ENCODE results near the gene SCFD1. TPM values are rescaled to one million over a fixed set of nuclear protein-coding genes. Genes with fewer than 3 reads are reported as not detected.
A peak's percentile ranks its signal among the peaks of the same experiment; 100 is the strongest.

The SCFD1 gene
- total and polyA plus RNA-seq, 4 donors, result 24.6 to 82.1 (median 52.6) TPM

DNA sequence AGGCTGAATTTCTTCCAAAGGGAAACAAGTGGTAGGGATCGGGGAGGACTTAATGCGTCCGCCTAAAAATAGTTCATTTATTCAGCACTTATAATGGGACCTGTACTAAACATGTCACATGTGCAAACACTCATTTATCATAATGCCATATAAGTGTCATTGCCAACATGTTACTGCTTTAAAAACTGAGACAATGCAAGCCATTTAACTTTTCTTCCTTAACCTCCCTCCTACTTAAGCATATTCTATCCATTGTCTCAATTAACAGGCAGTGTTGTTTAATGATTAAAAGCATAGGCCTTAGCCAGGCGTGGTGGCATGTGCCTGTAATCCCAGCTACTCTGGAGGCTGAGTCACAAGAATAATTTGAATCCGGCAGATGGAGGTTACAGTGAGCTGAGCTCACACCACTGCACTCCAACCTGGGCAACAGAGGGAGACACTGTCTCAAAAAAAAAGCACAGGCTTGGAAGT lies 13.5 kb upstream of the SCFD1 start (continued):
- TF ChIP-seq, protein P1, sequence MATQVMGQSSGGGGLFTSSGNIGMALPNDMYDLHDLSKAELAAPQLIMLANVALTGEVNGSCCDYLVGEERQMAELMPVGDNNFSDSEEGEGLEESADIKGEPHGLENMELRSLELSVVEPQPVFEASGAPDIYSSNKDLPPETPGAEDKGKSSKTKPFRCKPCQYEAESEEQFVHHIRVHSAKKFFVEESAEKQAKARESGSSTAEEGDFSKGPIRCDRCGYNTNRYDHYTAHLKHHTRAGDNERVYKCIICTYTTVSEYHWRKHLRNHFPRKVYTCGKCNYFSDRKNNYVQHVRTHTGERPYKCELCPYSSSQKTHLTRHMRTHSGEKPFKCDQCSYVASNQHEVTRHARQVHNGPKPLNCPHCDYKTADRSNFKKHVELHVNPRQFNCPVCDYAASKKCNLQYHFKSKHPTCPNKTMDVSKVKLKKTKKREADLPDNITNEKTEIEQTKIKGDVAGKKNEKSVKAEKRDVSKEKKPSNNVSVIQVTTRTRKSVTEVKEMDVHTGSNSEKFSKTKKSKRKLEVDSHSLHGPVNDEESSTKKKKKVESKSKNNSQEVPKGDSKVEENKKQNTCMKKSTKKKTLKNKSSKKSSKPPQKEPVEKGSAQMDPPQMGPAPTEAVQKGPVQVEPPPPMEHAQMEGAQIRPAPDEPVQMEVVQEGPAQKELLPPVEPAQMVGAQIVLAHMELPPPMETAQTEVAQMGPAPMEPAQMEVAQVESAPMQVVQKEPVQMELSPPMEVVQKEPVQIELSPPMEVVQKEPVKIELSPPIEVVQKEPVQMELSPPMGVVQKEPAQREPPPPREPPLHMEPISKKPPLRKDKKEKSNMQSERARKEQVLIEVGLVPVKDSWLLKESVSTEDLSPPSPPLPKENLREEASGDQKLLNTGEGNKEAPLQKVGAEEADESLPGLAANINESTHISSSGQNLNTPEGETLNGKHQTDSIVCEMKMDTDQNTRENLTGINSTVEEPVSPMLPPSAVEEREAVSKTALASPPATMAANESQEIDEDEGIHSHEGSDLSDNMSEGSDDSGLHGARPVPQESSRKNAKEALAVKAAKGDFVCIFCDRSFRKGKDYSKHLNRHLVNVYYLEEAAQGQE (IDR thresholded peaks at IDR 0.05), result no peak
- no peak for TF ChIP-seq NR2F2 (IDR thresholded peaks at IDR 0.05)
- TF ChIP-seq RXRA (IDR thresholded peaks at IDR 0.05), result no peak

DNA sequence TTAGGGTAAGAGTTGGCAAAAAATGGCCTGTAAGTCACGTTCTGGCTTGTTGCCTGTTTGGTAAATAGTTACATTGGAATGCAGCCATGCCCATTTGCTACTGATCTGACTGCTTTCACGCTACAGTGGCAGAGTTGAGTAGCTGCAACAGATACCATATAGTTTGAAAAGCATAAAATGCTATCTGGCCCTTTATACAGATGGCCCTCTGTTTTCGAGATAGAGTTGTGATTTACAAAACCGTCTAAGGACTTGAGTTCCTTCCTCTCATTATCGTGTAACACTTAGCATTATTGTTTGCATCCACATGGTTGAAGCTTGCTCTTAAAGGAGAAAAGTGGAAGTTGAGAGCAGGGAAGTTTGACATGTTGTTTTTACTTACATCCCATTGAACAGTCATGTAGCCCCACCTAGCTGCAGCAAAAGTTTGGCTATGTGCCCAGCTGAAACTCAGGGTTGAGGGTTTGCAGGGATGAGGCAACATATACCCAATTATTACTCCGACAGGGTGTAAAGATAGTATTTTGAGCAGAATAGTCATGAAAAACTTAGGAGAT lies 11.3 kb upstream of the SCFD1 start:
- H3K27ac ChIP-seq (ENCODE audit: low read depth in 1 of 2, low read length in 2 of 2), result no peak overlapping the region
- H3K27me3 ChIP-seq (ENCODE audit: control insufficient read depth in 4 of 4, insufficient read depth in 4 of 4, low read length in 3 of 4), result no peaks in the 10 kb centered on the region
- DNase-seq (ENCODE audit: low spot score), result no peak
- peaks cover 0 to 3% (median under 1%) of the 10 kb centered on the region in 4 donors for H3K36me3 ChIP-seq (ENCODE audit: control insufficient read depth in 4 of 4, insufficient read depth in 3 of 4, low read depth in 1 of 4, low read length in 3 of 4)
- H3K9me3 ChIP-seq (ENCODE audit: control insufficient read depth in 4 of 4, low read length in 3 of 4), result no peaks in the 10 kb centered on the region
- 36% methylated on average over 6 of the region's 6 CpGs for WGBS
- TF ChIP-seq EGR1 (IDR thresholded peaks at IDR 0.05; ENCODE audit: low read depth in 2 of 2) (no peak), RXRA (IDR thresholded peaks at IDR 0.05) (no peak), RAD21 (IDR thresholded peaks at IDR 0.05) (peak; percentile 33 to 40), FOXA2 (IDR thresholded peaks at IDR 0.05) (peak; percentile 86), GABPA (IDR thresholded peaks at IDR 0.05 in 1 of 2, conservative IDR thresholded peaks at IDR 0.05 in 1 of 2) (no peak), FOXA1 (IDR thresholded peaks at IDR 0.05) (peak; percentile 66), JUND (IDR thresholded peaks at IDR 0.05) (peak in 1 of 2 donors; percentile 3), HNF4G (IDR thresholded peaks at IDR 0.05) (no peak), NR2F2 (IDR thresholded peaks at IDR 0.05) (no peak), TAF1 (conservative IDR thresholded peaks at IDR 0.05) (no peak), HNF4A (conservative IDR thresholded peaks at IDR 0.05) (no peak), SP1 (IDR thresholded peaks at IDR 0.05) (no peak), YY1 (IDR thresholded peaks at IDR 0.05) (peak; percentile 40)
- TF ChIP-seq, protein P2, sequence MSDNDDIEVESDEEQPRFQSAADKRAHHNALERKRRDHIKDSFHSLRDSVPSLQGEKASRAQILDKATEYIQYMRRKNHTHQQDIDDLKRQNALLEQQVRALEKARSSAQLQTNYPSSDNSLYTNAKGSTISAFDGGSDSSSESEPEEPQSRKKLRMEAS (IDR thresholded peaks at IDR 0.05), result no peak
- TF ChIP-seq, protein P1 (IDR thresholded peaks at IDR 0.05), result no peak
- TF ChIP-seq, protein P3, sequence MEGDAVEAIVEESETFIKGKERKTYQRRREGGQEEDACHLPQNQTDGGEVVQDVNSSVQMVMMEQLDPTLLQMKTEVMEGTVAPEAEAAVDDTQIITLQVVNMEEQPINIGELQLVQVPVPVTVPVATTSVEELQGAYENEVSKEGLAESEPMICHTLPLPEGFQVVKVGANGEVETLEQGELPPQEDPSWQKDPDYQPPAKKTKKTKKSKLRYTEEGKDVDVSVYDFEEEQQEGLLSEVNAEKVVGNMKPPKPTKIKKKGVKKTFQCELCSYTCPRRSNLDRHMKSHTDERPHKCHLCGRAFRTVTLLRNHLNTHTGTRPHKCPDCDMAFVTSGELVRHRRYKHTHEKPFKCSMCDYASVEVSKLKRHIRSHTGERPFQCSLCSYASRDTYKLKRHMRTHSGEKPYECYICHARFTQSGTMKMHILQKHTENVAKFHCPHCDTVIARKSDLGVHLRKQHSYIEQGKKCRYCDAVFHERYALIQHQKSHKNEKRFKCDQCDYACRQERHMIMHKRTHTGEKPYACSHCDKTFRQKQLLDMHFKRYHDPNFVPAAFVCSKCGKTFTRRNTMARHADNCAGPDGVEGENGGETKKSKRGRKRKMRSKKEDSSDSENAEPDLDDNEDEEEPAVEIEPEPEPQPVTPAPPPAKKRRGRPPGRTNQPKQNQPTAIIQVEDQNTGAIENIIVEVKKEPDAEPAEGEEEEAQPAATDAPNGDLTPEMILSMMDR (IDR thresholded peaks at IDR 0.05; ENCODE audit: low read depth, low read length, missing input control), result peak; percentile 9
- TF ChIP-seq, protein P4, sequence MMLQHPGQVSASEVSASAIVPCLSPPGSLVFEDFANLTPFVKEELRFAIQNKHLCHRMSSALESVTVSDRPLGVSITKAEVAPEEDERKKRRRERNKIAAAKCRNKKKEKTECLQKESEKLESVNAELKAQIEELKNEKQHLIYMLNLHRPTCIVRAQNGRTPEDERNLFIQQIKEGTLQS (IDR thresholded peaks at IDR 0.05), result no peak
- TF ChIP-seq, protein P5, sequence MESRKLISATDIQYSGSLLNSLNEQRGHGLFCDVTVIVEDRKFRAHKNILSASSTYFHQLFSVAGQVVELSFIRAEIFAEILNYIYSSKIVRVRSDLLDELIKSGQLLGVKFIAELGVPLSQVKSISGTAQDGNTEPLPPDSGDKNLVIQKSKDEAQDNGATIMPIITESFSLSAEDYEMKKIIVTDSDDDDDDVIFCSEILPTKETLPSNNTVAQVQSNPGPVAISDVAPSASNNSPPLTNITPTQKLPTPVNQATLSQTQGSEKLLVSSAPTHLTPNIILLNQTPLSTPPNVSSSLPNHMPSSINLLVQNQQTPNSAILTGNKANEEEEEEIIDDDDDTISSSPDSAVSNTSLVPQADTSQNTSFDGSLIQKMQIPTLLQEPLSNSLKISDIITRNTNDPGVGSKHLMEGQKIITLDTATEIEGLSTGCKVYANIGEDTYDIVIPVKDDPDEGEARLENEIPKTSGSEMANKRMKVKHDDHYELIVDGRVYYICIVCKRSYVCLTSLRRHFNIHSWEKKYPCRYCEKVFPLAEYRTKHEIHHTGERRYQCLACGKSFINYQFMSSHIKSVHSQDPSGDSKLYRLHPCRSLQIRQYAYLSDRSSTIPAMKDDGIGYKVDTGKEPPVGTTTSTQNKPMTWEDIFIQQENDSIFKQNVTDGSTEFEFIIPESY (IDR thresholded peaks at IDR 0.05), result no peak
- H3K4me1 ChIP-seq (ENCODE audit: control insufficient read depth in 4 of 4, insufficient read depth in 4 of 4, low read length in 3 of 4), result peaks cover 0 to 7% (median 3%) of the 10 kb centered on the region in 4 donors
- no peak overlapping the region for H3K9ac ChIP-seq (ENCODE audit: low read depth in 1 of 2, low read length in 2 of 2)
- no peak overlapping the region for H3K4me3 ChIP-seq (ENCODE audit: low read depth in 1 of 3, low read length in 3 of 3)
